ENCODE results near the gene IL22RA2. TPM values are rescaled to one million over a fixed set of nuclear protein-coding genes. Genes with fewer than 3 reads are reported as not detected.

The IL22RA2 gene
- total RNA-seq, 1 experiment from 2014 or later = not detected

GRCh38 chr6:137217801-137218472 lies 44.5 kb upstream of the IL22RA2 start:
- no CpG with 5 or more reads among the region's 12 CpGs for WGBS (ENCODE audit: extremely low coverage, insufficient read length, low lambda C conversion rate)
- H3K79me2 ChIP-seq (ENCODE audit: insufficient read depth, low read length) = peaks cover 22% of the 10 kb centered on the region; the same call in 1 of the 2 replicates

More at GRCh38 chr6:137217801-137218472, 44.5 kb upstream of the IL22RA2 start:
- Histone ChIP-seq H2BK5ac (ENCODE audit: insufficient read length, low read length) (no peak overlapping the region), H3K23ac (ENCODE audit: insufficient read length, low read depth, low read length) (no peak overlapping the region), H2AK5ac (ENCODE audit: insufficient read length, low read length) (no peak overlapping the region), H2BK15ac (ENCODE audit: low read depth, low read length) (no peak overlapping the region), H2BK12ac (ENCODE audit: insufficient read length, low read depth, low read length) (no peak overlapping the region), H3K4me2 (ENCODE audit: insufficient read depth, insufficient read length, low read length) (peak overlapping the region; percentile 99), H3K23me2 (ENCODE audit: insufficient read length, low read depth, low read length, poor library complexity, severe bottlenecking) (peaks cover 11% of the 10 kb centered on the region), H3T11ph (ENCODE audit: low read length) (no peak overlapping the region), H3K27ac (ENCODE audit: insufficient read length, low read depth, low read length) (no peak overlapping the region), H2BK120ac (ENCODE audit: low read depth, low read length, poor library complexity, severe bottlenecking) (no peak overlapping the region), H3K79me1 (ENCODE audit: insufficient read depth, low read depth, low read length, poor library complexity, severe bottlenecking) (peaks cover 8% of the 10 kb centered on the region), H3K27me3 (ENCODE audit: insufficient read depth, low read length) (no peaks in the 10 kb centered on the region), H3K18ac (ENCODE audit: insufficient read length, low read depth, low read length) (peak overlapping the region; percentile 12), H2BK20ac (ENCODE audit: low read depth, low read length, poor library complexity, severe bottlenecking) (no peak overlapping the region), H3K9ac (ENCODE audit: extremely low read depth, insufficient read length, low read length) (peak overlapping the region; percentile 93), H4K8ac (replicated peaks; ENCODE audit: insufficient read length, low read depth, low read length) (no peak overlapping the region), H3K4ac (ENCODE audit: low read depth, low read length) (no peak overlapping the region), H2AFZ (ENCODE audit: low read length) (no peak overlapping the region), H3K4me1 (ENCODE audit: insufficient read depth, low read length) (peaks cover 3% of the 10 kb centered on the region; the same call in 1 of the 2 replicates), H4K91ac (ENCODE audit: insufficient read length, low read depth, low read length) (no peak overlapping the region), H3K9me3 (ENCODE audit: control insufficient read depth, low read depth, low read length) (no peaks in the 10 kb centered on the region), H3K14ac (ENCODE audit: insufficient read depth, low read length) (no peak overlapping the region), H4K5ac (ENCODE audit: insufficient read length, low read depth, low read length) (no peak overlapping the region), H3K56ac (ENCODE audit: insufficient read length, low read depth, low read length) (peak overlapping the region; percentile 18), H4K20me1 (ENCODE audit: control insufficient read depth, insufficient read depth, insufficient read length) (no peaks in the 10 kb centered on the region)
- no peak for DNase-seq
- Mint-ChIP-seq H3K36me3 (ENCODE audit: insufficient read depth in 1 of 3, low read depth in 3 of 3) (peaks cover 3 to 24% (median 10%) of the 10 kb centered on the region in 3 experiments; a peak in 5 of 7 replicates), H3K4me1 (peaks cover 27 to 39% of the 10 kb centered on the region in 2 experiments), H3K27me3 (ENCODE audit: low read depth) (no peaks in the 10 kb centered on the region), H3K4me3 (peak overlapping the region; percentile 88 to 95), H3K9me3 (no peaks in the 10 kb centered on the region), H3K27ac (no peak overlapping the region)
- no peak for TF ChIP-seq CTCF (conservative IDR thresholded peaks at IDR 0.05)
